Measurements from ENCODE around the gene ADAMTS16. TPM values are rescaled to one million over a fixed set of nuclear protein-coding genes. Genes with fewer than 3 reads are reported as not detected.

Gene ADAMTS16
- total RNA-seq, 4 donors from 2014 or later, result 1.5 to 2.8 (median 2.0) TPM

DNA sequence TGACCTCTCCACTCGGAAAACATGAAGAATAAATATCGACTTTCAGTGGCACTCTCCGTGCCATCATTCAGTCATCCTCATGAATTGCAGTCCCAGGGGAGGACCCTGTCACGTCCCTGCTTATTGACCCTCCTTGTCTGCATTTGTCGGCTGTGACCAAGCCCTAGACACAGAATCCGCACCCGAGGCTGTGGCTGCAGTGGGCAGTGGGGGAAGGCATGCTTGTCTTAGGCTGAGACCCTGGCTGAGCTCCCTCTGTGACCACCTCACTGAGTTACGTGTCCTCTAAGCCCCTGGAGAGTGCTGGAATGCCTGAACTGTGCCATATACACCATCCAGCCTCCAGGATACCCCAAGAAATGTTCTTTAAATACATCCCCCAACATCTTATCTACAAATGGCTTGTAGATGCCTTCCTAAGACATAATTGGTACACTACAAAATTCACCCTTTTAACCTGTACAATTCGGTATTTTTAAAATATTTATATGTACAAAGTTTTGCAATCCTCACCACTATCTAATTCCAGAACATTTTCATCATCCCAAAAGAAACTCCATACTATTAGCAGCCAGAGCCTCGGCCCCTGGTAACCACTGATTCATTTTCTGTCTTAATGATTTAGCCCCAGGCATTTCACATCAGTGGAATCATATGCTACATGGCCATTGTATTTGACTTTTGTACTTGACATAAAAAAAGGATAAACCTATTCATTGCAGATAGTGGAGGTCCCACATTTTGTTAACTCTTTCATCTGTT lies 201.6 kb downstream of the ADAMTS16 start:
- peaks cover 0 to 30% (median 2%) of the 10 kb centered on the region in 4 donors for H3K4me1 ChIP-seq
- peak overlapping the region in 2 of 4 donors; percentile 1 to 74 for H3K27ac ChIP-seq
- 87 to 93% methylated on average over 9 to 10 of the region's 10 CpGs for WGBS, 2 donors
- TF ChIP-seq, protein P1, sequence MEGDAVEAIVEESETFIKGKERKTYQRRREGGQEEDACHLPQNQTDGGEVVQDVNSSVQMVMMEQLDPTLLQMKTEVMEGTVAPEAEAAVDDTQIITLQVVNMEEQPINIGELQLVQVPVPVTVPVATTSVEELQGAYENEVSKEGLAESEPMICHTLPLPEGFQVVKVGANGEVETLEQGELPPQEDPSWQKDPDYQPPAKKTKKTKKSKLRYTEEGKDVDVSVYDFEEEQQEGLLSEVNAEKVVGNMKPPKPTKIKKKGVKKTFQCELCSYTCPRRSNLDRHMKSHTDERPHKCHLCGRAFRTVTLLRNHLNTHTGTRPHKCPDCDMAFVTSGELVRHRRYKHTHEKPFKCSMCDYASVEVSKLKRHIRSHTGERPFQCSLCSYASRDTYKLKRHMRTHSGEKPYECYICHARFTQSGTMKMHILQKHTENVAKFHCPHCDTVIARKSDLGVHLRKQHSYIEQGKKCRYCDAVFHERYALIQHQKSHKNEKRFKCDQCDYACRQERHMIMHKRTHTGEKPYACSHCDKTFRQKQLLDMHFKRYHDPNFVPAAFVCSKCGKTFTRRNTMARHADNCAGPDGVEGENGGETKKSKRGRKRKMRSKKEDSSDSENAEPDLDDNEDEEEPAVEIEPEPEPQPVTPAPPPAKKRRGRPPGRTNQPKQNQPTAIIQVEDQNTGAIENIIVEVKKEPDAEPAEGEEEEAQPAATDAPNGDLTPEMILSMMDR (IDR thresholded peaks at IDR 0.05), result no peak
- TF ChIP-seq POLR2A (IDR thresholded peaks at IDR 0.05) (no peak), EP300 (IDR thresholded peaks at IDR 0.05) (no peak)
- H3K27me3 ChIP-seq, result no peaks in the 10 kb centered on the region
- no peak overlapping the region for H3K4me3 ChIP-seq
- H3K36me3 ChIP-seq, result no peaks in the 10 kb centered on the region
- DNase-seq (ENCODE audit: low spot score in 2 of 2), result no peak
- no peaks in the 10 kb centered on the region for H3K9me3 ChIP-seq

DNA sequence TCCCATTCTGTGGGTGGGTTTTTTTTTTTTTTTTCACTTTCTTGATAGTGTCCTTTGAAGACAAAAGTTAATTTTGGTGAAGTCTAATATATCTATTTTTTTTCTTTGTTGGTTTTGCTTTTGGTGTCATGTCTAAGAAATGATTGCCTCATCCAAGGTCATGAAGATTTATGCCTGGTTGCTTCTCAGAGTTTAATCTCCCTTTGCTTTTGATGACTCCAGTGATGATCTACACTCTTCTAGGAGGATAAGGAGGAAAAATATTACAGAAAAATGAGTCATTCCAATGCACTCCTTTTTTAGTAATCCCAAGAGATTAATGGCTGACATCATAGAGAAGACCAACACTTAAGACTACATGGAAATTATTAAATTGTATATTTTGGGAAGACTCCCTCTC lies 202.7 kb downstream of the ADAMTS16 start:
- Histone ChIP-seq H3K27me3 (no peaks in the 10 kb centered on the region), H3K4me1 (peaks cover 0 to 30% (median 2%) of the 10 kb centered on the region in 4 donors), H3K36me3 (no peaks in the 10 kb centered on the region), H3K27ac (no peak overlapping the region), H3K9me3 (no peaks in the 10 kb centered on the region), H3K4me3 (no peak overlapping the region)
- no peak for TF ChIP-seq EP300 (IDR thresholded peaks at IDR 0.05)
- TF ChIP-seq, protein P1 (IDR thresholded peaks at IDR 0.05), result no peak
- TF ChIP-seq POLR2A (IDR thresholded peaks at IDR 0.05), result no peak
- no peak for DNase-seq (ENCODE audit: low spot score in 2 of 2)

DNA sequence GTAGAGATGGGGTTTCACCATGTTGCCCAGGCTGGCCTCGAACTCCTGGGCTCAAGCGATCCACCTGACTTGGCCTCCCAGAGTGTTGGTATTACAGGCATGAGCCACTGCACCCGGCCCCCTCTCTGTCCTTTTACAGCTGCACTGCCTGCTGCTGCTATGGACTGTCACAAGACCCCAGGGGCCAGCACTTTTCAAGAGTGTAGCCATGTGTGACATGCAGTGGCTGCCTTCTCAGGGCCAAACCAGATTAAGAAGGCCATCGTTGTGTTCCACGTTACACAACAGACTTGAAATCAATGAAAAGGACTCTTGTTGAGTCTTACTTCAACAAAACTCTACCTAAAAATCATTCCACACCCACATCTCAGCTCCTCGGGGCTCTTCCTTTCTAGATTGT lies 203.4 kb downstream of the ADAMTS16 start:
- H3K4me1 ChIP-seq, result peaks cover 0 to 30% (median 2%) of the 10 kb centered on the region in 4 donors
- no peaks in the 10 kb centered on the region for H3K36me3 ChIP-seq
- DNase-seq (ENCODE audit: low spot score in 2 of 2), result no peak
- no peaks in the 10 kb centered on the region for H3K27me3 ChIP-seq
- H3K27ac ChIP-seq, result no peak overlapping the region
- WGBS, 2 donors, result 66 to 76% methylated on average over 6 of the region's 6 CpGs
- no peaks in the 10 kb centered on the region for H3K9me3 ChIP-seq
- H3K4me3 ChIP-seq, result no peak overlapping the region
- no peak for TF ChIP-seq POLR2A (IDR thresholded peaks at IDR 0.05)
- TF ChIP-seq, protein P1 (IDR thresholded peaks at IDR 0.05), result no peak
- no peak for TF ChIP-seq EP300 (IDR thresholded peaks at IDR 0.05)

DNA sequence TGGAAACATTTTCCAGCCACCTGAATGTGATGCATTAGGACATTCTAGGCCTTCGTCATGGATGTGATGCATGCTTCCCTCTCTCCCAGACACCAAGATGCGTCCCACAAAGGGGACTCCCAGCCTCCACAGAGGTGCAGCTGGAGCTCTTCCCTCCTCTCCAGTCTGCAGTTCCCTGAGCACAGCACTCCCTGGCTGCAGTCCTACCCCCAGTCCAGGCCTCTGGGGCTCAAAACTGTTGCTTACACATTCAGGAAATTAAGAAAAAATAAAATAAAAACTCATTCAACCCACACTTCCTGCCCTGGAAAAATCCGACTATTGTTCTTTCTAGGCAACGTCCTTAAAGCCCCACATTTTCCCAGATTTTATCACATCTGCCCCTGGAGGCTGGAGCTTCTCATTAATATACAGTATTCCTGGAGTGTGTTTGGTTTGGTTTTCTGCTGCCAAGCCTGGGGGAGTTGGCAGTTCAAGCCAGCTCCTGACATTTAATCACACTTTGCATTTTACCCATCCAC lies 204.0 kb downstream of the ADAMTS16 start:
- H3K4me1 ChIP-seq, result peaks cover 0 to 30% (median 2%) of the 10 kb centered on the region in 4 donors
- 34 to 38% methylated on average over 4 of the region's 4 CpGs for WGBS, 2 donors
- H3K9me3 ChIP-seq, result no peaks in the 10 kb centered on the region
- TF ChIP-seq EP300 (IDR thresholded peaks at IDR 0.05), result no peak
- TF ChIP-seq, protein P1 (IDR thresholded peaks at IDR 0.05), result no peak
- TF ChIP-seq POLR2A (IDR thresholded peaks at IDR 0.05), result no peak
- DNase-seq (ENCODE audit: low spot score in 2 of 2), result no peak
- no peak overlapping the region for H3K4me3 ChIP-seq
- peak overlapping the region in 2 of 4 donors; percentile 10 to 17 for H3K27ac ChIP-seq
- no peaks in the 10 kb centered on the region for H3K36me3 ChIP-seq
- H3K27me3 ChIP-seq, result no peaks in the 10 kb centered on the region

DNA sequence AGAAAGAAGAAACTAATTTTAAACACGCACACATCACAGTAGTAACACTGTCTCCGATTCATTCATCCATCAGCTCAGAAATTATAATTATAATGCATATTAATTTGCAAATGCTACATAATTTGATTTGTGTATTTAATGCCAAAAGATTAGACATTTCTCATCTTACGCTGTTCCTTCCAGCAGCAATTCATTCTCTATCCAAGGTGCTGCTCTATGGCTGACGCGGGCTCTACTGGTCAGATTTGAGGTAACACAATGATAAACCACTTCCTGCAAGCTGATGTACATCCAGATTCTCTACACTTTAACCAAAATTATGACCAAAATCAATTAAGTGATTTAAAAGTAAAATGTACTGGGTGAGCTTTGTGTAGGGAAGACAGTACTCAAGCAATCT lies 204.5 kb downstream of the ADAMTS16 start:
- TF ChIP-seq EP300 (IDR thresholded peaks at IDR 0.05), result no peak
- no peak for TF ChIP-seq POLR2A (IDR thresholded peaks at IDR 0.05)
- TF ChIP-seq, protein P1 (IDR thresholded peaks at IDR 0.05), result no peak
- peaks cover 0 to 29% (median 2%) of the 10 kb centered on the region in 4 donors for H3K4me1 ChIP-seq
- no peaks in the 10 kb centered on the region for H3K9me3 ChIP-seq
- no peaks in the 10 kb centered on the region for H3K27me3 ChIP-seq
- DNase-seq (ENCODE audit: low spot score in 2 of 2), result no peak
- H3K36me3 ChIP-seq, result no peaks in the 10 kb centered on the region
- no peak overlapping the region for H3K27ac ChIP-seq
- no peak overlapping the region for H3K4me3 ChIP-seq
- 58 to 59% methylated on average over 5 of the region's 5 CpGs for WGBS, 2 donors
